ENCODE measurements around the gene ARHGAP6.

The ARHGAP6 gene

DNA sequence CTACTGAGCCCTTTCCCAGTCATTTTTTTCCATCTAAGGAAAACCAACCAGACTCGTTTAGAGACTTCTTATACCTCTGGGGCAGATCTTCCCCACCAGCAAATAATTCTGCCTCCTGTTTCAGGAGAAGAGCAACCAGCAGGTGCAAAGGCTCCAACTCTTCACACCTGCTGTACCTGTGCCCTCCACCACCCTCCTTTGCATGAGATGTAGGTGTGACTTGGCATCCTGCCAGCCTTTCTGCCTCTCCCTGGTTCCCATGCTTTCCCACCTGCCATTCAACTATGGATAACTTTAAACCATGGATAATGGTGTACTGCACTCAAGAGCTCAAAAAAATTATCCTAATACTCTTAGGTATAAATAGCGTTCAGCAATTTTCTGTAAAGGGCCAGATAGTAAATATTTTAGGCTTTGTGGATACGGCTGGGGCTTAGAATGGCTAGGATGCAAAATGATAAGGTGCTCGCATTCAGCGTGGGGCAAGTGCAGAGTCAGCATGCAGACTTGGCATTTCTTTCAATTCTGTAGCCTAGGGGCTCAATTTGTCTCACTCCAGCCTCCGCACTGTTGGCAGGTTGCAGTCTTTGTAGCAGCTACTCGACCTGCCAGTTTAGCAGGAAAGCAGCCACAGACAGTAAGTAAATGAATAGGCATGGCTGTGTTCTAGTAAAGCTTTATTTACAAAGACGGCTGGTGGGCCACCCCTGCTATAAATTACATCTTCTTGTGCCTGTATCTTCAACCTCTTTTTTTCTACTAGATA lies 474.8 kb downstream of the ARHGAP6 start:
- TF ChIP-seq, protein P1, sequence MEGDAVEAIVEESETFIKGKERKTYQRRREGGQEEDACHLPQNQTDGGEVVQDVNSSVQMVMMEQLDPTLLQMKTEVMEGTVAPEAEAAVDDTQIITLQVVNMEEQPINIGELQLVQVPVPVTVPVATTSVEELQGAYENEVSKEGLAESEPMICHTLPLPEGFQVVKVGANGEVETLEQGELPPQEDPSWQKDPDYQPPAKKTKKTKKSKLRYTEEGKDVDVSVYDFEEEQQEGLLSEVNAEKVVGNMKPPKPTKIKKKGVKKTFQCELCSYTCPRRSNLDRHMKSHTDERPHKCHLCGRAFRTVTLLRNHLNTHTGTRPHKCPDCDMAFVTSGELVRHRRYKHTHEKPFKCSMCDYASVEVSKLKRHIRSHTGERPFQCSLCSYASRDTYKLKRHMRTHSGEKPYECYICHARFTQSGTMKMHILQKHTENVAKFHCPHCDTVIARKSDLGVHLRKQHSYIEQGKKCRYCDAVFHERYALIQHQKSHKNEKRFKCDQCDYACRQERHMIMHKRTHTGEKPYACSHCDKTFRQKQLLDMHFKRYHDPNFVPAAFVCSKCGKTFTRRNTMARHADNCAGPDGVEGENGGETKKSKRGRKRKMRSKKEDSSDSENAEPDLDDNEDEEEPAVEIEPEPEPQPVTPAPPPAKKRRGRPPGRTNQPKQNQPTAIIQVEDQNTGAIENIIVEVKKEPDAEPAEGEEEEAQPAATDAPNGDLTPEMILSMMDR (IDR thresholded peaks at IDR 0.05; ENCODE audit: control extremely low read depth, extremely low read depth, low read depth, missing control alignments) = no peak
- no peak for DNase-seq (ENCODE audit: extremely low spot score)
- CTCF ChIA-PET = interaction anchor here (1.2 kb wide), 1 partner anchor 9 kb away, joined by 3 read pairs; no protein-coding TSS in a partner anchor
- POLR2A ChIA-PET = no interaction called here

GRCh38 chrX:11189097-11189496 lies 476.6 kb downstream of the ARHGAP6 start:
- TF ChIP-seq, protein P1 (IDR thresholded peaks at IDR 0.05; ENCODE audit: control extremely low read depth, extremely low read depth, low read depth, missing control alignments) = no peak
- POLR2A ChIA-PET = no interaction called here
- CTCF ChIA-PET = no interaction called here
- DNase-seq (ENCODE audit: extremely low spot score) = no peak

GRCh38 chrX:11188664-11189063 lies 477.1 kb downstream of the ARHGAP6 start:
- TF ChIP-seq, protein P1 (IDR thresholded peaks at IDR 0.05; ENCODE audit: control extremely low read depth, extremely low read depth, low read depth, missing control alignments) = no peak
- ChIA-PET POLR2A (no interaction called here), CTCF (no interaction called here)
- DNase-seq (ENCODE audit: extremely low spot score) = no peak

- TF ChIP-seq, protein P1 (IDR thresholded peaks at IDR 0.05; ENCODE audit: control extremely low read depth, extremely low read depth, low read depth, missing control alignments) = no peak
- ChIA-PET CTCF (no interaction called here), POLR2A (no interaction called here)
- DNase-seq (ENCODE audit: extremely low spot score) = no peak
These were observed 478.7 kb downstream of the ARHGAP6 start for GRCh38 chrX:11187001-11187400.

DNA sequence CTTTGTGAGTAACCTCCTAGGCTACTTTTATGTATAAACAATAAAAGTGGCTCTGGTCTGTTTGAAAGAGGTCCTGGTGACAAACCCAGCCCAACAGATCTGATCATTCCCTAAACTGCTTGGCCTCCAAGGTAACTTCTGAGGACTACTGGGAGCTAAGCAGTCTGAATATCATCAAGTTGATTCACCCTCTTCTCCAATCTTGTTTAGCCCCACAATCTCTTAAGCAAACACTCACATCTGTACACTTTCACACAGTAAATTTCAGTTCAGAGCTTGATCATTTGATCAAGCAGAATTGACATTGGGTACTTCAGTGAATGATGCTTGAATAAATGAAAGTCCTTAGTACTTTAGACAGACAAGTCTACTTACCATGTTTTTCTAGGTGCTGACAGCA lies 479.9 kb downstream of the ARHGAP6 start:
- POLR2A ChIA-PET = no interaction called here
- CTCF ChIA-PET = no interaction called here
- no peak for DNase-seq (ENCODE audit: extremely low spot score)
- TF ChIP-seq, protein P1 (IDR thresholded peaks at IDR 0.05; ENCODE audit: control extremely low read depth, extremely low read depth, low read depth, missing control alignments) = no peak

- ChIA-PET POLR2A (no interaction called here), CTCF (no interaction called here)
- DNase-seq (ENCODE audit: extremely low spot score) = no peak
- TF ChIP-seq, protein P1 (IDR thresholded peaks at IDR 0.05; ENCODE audit: control extremely low read depth, extremely low read depth, low read depth, missing control alignments) = no peak
These were observed 485.1 kb downstream of the ARHGAP6 start for GRCh38 chrX:11180571-11180970.

Measured in GM10248 (cell line).